K562 (cell line): ENCODE data around the gene CCDC85B. TPM values are rescaled to one million over a fixed set of nuclear protein-coding genes. Genes with fewer than 3 reads are reported as not detected.

Source experiments
- CAMTA2 ChIP-seq: fragments of 250-450 bp; sonication (Bioruptor Pico); conservative IDR thresholded peaks from 2 replicates; pipeline ENCODE4 v1.5.1; 2022
- CTCF ChIP-seq, 3 experiments: IDR thresholded peaks in 2 of 3; conservative IDR thresholded peaks in 1 of 3; 2 replicates each; pipeline ENCODE4 v1.5.1; 2011 to 2012; ENCODE audit warnings: low read length in 3 of 3, mild to moderate bottlenecking in 3 of 3, control low read depth in 2 of 3, improper control_type of control experiment in 1 of 3, inconsistent platforms in 1 of 3, low read depth in 1 of 3, mixed read lengths in 1 of 3, moderate library complexity in 1 of 3; ENCODE audit not compliant: insufficient read depth in 2 of 3
- ESRRA ChIP-seq: fragments of 450-650 bp; IDR thresholded peaks from 2 replicates; pipeline ENCODE4 v1.6.1; 2014; ENCODE audit warnings: low read depth, mild to moderate bottlenecking, moderate library complexity, borderline replicate concordance
- HES1 ChIP-seq: fragments of 450-650 bp; IDR thresholded peaks from 2 replicates; pipeline ENCODE4 v1.6.1; 2016; ENCODE audit warnings: low read depth, mild to moderate bottlenecking, moderate library complexity
- L3MBTL2 ChIP-seq: fragments of 450-650 bp; IDR thresholded peaks from 2 replicates; pipeline ENCODE4 v1.6.1; 2016; ENCODE audit warnings: mild to moderate bottlenecking, moderate library complexity
- NR4A1 ChIP-seq, 2 experiments: fragments of 250-450 bp in 1 of 2; fragments of 450-650 bp in 1 of 2; sonication (Bioruptor Pico) in 1 of 2; IDR thresholded peaks; 2 replicates each; pipeline versions ENCODE4 v1.4.0 to v1.6.1; 2016 to 2020; ENCODE audit warnings: mild to moderate bottlenecking in 2 of 2, missing compliant biosample characterization in 1 of 2, missing genetic modification characterization in 1 of 2, moderate library complexity in 1 of 2
- RBFOX2 ChIP-seq: fragments of 200-400 bp; formaldehyde crosslinking; IDR thresholded peaks from 2 replicates; pipeline ENCODE4 v1.6.1; 2017; ENCODE audit warnings: low read depth, mild to moderate bottlenecking, low read length, moderate library complexity
- RREB1 ChIP-seq: fragments of 250-450 bp; sonication (Bioruptor Pico); IDR thresholded peaks from 2 replicates; pipeline ENCODE4 v1.4.0; 2020
- ZNF121 ChIP-seq: sonication (generic); formaldehyde crosslinking; conservative IDR thresholded peaks from 2 replicates; pipeline ENCODE4 v1.8.0; 2022; ENCODE audit warnings: missing genetic modification reagents
- ZNF143 ChIP-seq: sonication (generic); formaldehyde crosslinking; IDR thresholded peaks from 2 replicates; pipeline ENCODE4 v1.9.0; 2022; ENCODE audit warnings: mild to moderate bottlenecking, missing genetic modification reagents
- ZNF395 ChIP-seq: fragments of 200-800 bp; sonication (Bioruptor generic); IDR thresholded peaks from 2 replicates; pipeline ENCODE4 v1.6.1; 2017; ENCODE audit warnings: missing genetic modification characterization, missing compliant biosample characterization
- ZNF444 ChIP-seq: fragments of 250-450 bp; sonication (Bioruptor Pico); IDR thresholded peaks from 2 replicates; pipeline ENCODE4 v1.4.0; 2020; ENCODE audit warnings: mild to moderate bottlenecking, moderate library complexity
- ZNF512 ChIP-seq: IDR thresholded peaks from 2 replicates; pipeline ENCODE4 v1.6.1; 2016; ENCODE audit warnings: missing genetic modification characterization, missing compliant biosample characterization
- polyA plus RNA-seq, 8 experiments: library from polyadenylated mRNA; depleted of rRNA in 4 of 8; stranded (reverse) in 5 of 8; unstranded in 3 of 8; fragments of >200 nt; fragmentation: Nextera tagmentation in 2 of 8; fragmentation: Illumina TruSeq in 1 of 8; extraction: Ambion mirVana in 2 of 8; extraction: Trizol in 1 of 8; gene quantifications; 2 replicates each; pipeline versions ENCODE4 v1.2.1 to v1.2.3, GENCODE V29; 2011 to 2014; ENCODE audit warnings: inconsistent platforms in 1 of 8, missing spikeins in 1 of 8
- total RNA-seq, 7 experiments: library from RNA; depleted of rRNA in 6 of 7; stranded (reverse); fragments of >200 nt in 6 of 7; fragmentation: Illumina TruSeq in 2 of 7; extraction: Trizol in 2 of 7; gene quantifications; 2 replicates each; pipeline versions ENCODE4 v1.2.1 to v1.2.3, GENCODE V29; 2011 to 2021; ENCODE audit warnings: low replicate concordance in 1 of 7

Gene CCDC85B
- total and polyA plus RNA-seq, 9 of the 15 experiments (the other 6 are each of a cell fraction or from before 2014, with no cell fraction given): 0.14 to 138 (median 6.2) TPM

- TF ChIP-seq ZNF512 (tag) (no peak), L3MBTL2 (peak; percentile 98), ZNF143 (CRISPR knock-in tag) (peak; percentile 54; the same call in 1 of the 2 replicates), CTCF (IDR thresholded peaks at IDR 0.05 in 2 of 3, conservative IDR thresholded peaks at IDR 0.05 in 1 of 3; ENCODE audit: insufficient read depth in 2 of 3, low read depth in 1 of 3, low read length in 3 of 3) (peak in 1 of 3 experiments; percentile 13; a peak in 1 of 6 replicates), RREB1 (CRISPR knock-in tag) (peak; percentile 90; the same call in 1 of the 2 replicates), ZNF444 (CRISPR knock-in tag) (0 out of 2 replicates have a peak, but pooled peaks have one; percentile 29), CAMTA2 (CRISPR knock-in tag) (peak; percentile 83; the same call in 1 of the 2 replicates), ZNF395 (CRISPR knock-in tag) (peak; percentile 83), ESRRA (peak; percentile 27; the same call in 1 of the 2 replicates), HES1 (peak; percentile 95), NR4A1 (CRISPR knock-in tag; IDR thresholded peaks at IDR 0.05) (peak; percentile 78; the same call in 1 of the 2 replicates), NR4A1 (tag; IDR thresholded peaks at IDR 0.05) (peak; percentile 66; the same call in 1 of the 2 replicates), RBFOX2 (peak; percentile 91), ZNF121 (CRISPR knock-in tag) (0 out of 2 replicates have a peak, but pooled peaks have one; percentile 11)
These were observed at the start of gene CCDC85B (continued) for GRCh38 chr11:65890324-65891218.
